KOPT-K1 (cell line): Measurements from ENCODE around the gene CEP131.
"Not testable (repeated sequence)": the region's sequence is repeated elsewhere in the genome, so short reads cannot be mapped to it uniquely, and the experiment has no call there.

Experiments used
- H3K27ac ChIP-seq: fragments of 200-600 bp; sonication (generic); 2 replicates; pipeline ENCODE4 v1.5.1; 2016; ENCODE audit warnings: antibody characterized with exemption, mild to moderate bottlenecking, low read depth, low read length; ENCODE audit not compliant: poor library complexity, severe bottlenecking
- H3K36me3 ChIP-seq: fragments of 200-600 bp; sonication (generic); 2 replicates; pipeline ENCODE4 v1.5.1; 2017; ENCODE audit warnings: antibody characterized with exemption, mild to moderate bottlenecking, low read length, moderate library complexity; ENCODE audit not compliant: insufficient read depth
- H3K9me3 ChIP-seq: fragments of 200-600 bp; sonication (generic); 2 replicates; pipeline ENCODE4 v1.5.1; 2017; ENCODE audit warnings: antibody characterized with exemption, low read length, mild to moderate bottlenecking; ENCODE audit not compliant: insufficient read depth, poor library complexity, severe bottlenecking

The CEP131 gene

DNA sequence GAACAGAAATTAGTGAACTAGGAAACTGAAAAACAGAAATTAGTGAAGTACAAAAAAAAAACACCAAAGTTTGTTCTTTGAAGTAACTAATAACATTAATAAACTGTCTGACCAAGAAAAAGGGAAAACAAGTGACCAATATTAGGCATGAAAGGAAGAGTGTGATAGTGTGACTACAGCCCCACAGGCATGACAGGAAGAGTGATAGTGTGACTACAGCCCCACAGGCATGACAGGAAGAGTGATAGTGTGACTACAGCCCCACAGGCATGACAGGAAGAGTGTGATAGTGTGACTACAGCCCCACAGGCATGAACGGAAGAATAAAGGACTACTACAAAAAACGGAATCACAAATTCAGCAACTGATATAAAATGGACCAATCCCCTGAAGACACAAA, 4.9 kb upstream of the CEP131 start:
- not testable (repeated sequence) for H3K9me3 ChIP-seq, H3K27ac ChIP-seq
- peaks cover 44% of the 10 kb centered on the region for H3K36me3 ChIP-seq

DNA sequence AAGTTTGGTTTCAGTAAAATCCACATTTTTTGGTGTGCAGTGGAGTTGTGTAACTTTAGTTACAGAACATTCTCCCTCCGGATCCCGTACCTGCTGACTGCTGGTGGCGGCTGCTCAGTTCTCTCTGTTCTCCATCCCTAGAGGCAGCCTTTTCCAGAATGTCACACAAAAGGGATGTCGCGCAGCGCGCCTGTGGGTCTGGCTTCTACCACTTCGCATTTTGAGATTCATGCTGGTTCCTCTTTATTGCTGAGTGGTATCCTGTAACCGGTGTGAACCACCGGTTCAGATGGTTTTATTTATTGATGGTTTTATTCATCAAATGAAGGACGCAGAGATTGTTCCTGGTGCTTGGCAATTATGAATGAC, 981 bp upstream of the CEP131 start:
- no peaks in the 10 kb centered on the region for H3K9me3 ChIP-seq
- H3K27ac ChIP-seq: no peak overlapping the region
- peaks cover 21% of the 10 kb centered on the region; the same call in 1 of the 2 replicates for H3K36me3 ChIP-seq

DNA sequence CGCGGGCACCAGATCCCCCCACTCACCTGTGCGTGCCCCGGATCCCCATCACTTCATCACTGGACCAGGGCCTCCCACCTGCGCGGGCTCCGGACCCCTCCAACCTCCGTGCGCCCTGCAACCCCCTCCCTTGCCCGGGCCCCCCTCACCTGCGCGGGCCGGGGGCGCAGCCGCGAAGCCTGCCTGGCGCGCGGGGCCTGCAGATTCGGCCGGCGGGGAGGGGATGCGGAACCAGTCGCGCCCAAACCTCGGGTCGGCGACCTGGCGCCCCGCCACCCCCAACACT, 202 bp downstream of the CEP131 start:
- Histone ChIP-seq H3K36me3 (peaks cover 25% of the 10 kb centered on the region), H3K27ac (peak overlapping the region; percentile 47), H3K9me3 (no peaks in the 10 kb centered on the region)

DNA sequence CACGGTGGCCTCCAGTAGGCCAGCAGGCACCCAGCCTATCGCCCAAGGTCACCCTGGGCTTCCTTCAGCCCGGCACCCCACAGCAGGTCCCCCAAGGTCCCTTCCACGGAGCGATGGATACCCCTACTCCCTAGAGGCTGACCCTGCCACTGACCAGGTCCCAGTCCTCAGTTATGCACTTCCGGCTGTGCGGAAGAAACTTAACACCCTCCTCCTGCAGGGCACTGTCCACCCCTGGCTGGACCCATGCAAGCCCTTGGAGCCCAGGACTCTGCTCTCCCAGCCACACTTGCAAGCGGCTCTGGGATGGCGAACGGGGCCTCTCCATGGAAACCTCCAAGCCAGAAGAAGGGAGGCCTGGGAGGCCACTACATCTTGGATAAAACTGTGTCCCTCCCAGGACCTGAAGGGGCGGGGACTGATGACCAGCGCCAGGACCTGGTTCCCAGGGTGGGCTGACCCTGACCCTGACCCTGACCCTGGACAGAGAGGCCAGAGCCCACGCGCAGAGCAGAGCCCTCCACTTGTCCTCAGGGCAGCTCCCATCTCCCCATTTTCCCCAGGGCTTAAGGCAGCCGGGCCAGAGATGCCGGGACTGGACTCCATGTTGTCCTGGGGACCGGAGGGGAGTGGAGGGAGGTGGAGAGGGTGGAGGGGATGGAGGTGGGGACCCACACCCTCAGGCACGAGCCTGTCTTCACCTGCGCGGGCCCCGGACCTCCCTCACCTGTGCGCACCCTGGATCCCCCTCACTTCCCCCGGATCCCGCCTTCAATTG, 734 bp downstream of the CEP131 start:
- Histone ChIP-seq H3K36me3 (peaks cover 31% of the 10 kb centered on the region), H3K27ac (peak overlapping the region; percentile 47), H3K9me3 (no peaks in the 10 kb centered on the region)

DNA sequence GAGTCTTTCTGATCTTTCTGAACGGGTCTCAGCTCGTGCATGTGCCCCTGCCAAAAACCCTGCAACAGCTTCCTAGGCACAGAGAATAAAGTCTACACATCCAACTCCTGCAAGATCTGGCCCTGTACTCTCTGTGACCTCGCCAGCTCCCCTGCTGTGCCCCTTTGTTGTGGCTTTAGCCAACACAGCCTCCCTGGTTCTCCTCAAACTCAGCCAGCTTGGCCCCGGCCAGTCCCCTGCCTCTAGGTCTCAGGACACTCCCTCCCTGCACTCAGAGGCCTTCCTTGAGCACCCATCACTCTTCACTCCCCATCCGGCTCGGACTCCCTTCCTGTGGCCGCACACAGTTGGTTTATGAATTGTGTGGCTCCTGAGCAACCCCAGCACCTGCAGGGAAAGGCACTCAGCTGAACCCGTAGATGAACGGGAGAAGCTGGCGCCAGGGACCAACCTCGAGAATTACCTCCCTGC, 1.4 kb downstream of the CEP131 start:
- Histone ChIP-seq H3K36me3 (peaks cover 37% of the 10 kb centered on the region), H3K9me3 (no peaks in the 10 kb centered on the region), H3K27ac (no peak overlapping the region)

DNA sequence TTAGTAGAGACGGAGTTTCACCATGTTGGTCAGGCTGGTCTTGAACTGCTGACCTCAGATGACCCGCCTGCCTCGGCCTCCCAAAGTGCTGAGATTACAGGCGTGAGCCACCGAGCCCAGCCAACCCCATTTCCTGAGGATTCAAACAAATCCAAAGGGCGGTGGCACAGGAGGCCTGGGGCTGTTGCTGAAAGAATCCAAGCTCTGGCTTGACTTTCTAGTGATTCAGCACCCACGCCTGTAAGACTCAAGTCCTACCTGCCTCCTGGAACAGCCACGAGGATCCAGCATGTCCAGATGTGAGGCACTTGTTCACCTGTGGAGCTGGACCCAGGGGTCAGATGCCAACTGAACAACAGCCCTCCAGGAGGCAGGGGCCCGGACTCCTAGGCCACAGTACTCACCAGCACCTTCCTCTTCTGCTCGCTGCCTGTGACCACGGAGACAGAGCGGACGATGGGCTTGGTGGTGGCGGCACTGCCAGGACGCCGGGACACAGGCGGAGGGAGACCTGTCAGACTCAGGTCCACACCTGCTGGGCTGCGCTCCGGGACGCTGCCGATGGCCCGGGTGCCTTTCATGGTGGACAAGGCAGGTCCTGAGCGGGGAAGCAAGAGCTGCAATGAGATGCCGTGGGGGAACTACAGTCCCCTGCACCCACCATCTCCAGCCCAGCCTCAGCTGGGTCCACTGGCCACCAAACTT, 3.1 kb downstream of the CEP131 start:
- Histone ChIP-seq H3K27ac (no peak overlapping the region), H3K36me3 (peaks cover 39% of the 10 kb centered on the region), H3K9me3 (no peaks in the 10 kb centered on the region)

DNA sequence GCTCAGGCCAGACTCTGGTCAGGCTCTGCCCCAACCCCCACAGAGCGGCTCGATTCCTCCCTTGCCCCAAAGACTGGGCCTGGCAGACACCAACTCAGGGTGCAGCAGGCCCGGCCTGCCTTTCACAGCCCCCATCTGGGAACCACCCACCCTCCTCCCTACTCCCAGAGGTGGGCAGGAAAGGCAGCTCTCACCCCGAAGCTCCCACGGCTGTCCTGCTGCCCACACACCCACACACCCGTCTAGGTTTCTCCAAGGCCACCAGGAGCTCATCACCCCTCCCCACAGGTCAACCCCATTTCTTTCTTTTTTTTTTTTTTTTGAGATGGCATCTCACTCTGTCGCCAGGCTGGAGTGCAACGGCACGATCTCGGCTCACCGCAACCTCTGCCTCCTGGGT, 3.8 kb downstream of the CEP131 start:
- Histone ChIP-seq H3K36me3 (peaks cover 39% of the 10 kb centered on the region), H3K9me3 (no peaks in the 10 kb centered on the region), H3K27ac (no peak overlapping the region)

DNA sequence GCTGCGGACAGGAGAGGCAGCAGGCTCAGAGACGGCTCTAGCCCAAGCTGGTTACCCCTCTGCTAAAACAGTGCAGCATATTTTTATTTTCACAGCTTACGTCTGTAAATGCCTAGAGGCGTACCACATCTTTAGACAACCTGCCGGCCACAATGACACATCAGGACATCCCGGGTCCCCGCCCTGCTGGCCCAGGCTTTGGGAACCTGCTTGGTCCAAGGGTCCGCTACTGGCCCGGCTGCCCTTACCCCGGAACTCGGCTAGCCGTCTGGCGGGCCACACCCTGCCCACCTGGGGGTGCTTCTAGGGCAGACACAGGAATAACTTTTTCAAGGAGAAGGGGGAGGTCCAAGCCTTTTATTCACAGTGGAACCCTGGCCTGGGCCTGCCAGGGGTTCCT, 4.3 kb downstream of the CEP131 start:
- peaks cover 39% of the 10 kb centered on the region for H3K36me3 ChIP-seq
- no peaks in the 10 kb centered on the region for H3K9me3 ChIP-seq
- no peak overlapping the region for H3K27ac ChIP-seq

DNA sequence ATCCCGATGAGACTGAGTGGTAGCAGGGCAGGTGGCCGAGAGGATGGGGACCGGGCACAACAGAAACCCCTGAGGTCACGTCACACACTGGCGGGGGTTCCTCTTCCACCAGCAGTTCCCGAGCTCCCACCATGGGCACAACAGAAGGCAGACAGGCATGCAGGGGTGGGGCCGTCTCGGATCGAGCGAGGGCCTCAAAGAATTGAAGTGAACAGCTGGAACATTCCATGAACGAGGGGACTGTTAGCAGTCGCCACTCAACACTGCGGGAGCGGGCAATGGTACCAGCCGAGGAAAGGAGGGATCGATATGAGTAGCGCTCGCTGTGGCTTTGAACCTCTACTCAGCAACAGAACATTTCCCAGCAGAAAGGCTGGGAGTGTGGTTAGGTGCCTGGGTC, 5.3 kb downstream of the CEP131 start:
- peaks cover 39% of the 10 kb centered on the region for H3K36me3 ChIP-seq
- H3K27ac ChIP-seq: no peak overlapping the region

DNA sequence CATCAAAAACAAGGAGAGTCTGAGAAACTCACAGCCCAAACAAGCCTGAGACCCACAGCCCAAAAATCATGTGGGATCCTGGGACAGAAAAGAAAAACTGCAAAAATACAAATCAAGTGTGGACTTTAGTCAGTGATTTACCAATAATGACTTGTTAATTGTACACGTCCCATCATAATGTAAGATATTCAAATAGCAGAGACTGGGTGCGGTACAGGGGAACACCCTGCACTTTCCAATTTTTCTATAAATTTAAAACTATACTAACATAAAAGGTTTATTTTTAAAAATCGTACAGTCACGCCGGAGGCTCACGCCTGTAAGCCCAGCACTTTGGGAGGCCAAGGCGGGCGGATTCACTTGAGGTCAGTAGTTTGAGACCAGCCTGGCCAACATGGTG, 8.8 kb downstream of the CEP131 start:
- peaks cover 28% of the 10 kb centered on the region for H3K36me3 ChIP-seq
- no peaks in the 10 kb centered on the region for H3K9me3 ChIP-seq
- no peak overlapping the region for H3K27ac ChIP-seq

More for the DNA sequence above, 5.3 kb downstream of the CEP131 start:
- H3K9me3 ChIP-seq: no peaks in the 10 kb centered on the region

DNA sequence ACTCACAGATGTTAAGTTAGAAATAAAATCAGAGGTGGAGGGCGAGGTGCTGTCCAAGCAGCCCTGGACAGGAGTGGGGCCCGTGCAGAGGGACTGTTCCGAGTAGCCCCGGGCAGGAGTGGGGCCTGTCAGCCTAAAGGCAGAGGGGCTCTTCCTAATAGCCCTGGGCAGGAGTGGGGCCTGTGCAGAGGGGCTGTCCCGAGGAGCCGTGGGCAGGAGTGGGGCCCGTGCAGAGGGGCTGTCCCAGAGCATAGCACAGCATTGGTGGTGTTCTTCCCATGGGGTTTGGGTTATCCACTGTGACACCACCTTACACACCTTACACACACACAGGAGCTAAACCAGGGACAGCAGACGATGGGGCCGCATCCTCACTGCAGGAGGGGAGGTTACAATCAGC, 10.4 kb downstream of the CEP131 start:
- peaks cover 20% of the 10 kb centered on the region; the same call in 1 of the 2 replicates for H3K36me3 ChIP-seq

DNA sequence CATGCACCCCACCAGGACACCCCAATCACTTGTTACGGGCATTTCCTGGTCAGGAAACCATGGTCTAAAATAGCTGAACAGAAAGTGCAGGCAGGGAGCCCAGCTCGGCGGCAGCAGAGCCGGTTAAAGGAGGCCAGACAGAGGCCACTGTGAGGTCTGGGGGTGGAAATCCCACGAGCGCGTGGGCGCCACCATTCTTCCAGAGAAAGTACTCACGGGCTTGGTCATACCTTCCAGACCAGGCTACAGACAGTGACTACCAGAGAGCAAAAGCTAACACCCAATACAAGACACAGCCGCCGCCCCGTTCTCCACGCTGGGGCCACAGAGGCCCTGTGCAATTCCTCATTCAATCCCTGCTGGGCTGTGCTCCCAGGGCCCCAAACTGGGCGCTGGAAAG, 11.9 kb downstream of the CEP131 start:
- Histone ChIP-seq H3K27ac (no peak overlapping the region), H3K9me3 (no peaks in the 10 kb centered on the region), H3K36me3 (peaks cover 22% of the 10 kb centered on the region)

More for the DNA sequence above, 10.4 kb downstream of the CEP131 start:
- Histone ChIP-seq H3K9me3 (no peaks in the 10 kb centered on the region), H3K27ac (no peak overlapping the region)

DNA sequence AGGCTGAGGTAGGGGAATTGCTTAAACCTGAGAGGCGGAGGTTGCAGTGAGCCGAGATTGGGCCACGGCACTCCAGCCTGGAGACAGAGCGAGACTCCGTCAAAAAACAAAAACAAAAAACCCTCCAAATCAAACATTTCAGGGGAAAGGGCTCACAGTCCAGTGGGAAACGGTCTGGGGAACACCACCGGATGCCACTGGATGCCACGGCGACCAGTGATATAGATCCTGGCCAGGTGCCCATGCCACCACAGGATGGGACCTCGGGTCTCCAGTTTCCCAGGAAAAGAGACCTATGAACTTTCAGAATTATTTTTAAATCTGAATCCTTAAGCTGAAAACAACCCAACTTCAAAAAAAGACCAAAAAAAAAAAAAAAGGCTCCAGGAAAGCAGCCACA, 12.3 kb downstream of the CEP131 start:
- H3K36me3 ChIP-seq: peaks cover 25% of the 10 kb centered on the region

DNA sequence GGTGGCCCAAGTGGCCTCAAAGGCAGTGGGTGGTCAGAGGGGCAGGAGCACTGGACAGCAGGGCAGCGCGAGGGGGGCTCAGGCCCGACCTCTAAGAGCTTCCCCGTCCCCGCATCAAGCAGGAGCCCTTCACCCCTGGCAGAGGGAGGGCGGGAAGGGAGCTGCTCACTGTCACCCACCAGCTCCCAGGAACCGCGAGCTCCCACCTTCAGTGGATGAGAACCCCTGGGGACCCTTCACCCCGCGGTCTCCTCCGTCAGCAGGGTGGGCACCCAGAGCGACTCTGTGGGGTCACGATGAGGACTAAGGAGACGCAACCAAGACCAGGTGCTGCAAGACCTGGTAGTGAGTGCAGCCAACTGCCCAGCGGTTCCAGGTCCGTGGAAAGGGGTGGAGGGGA, 13.6 kb downstream of the CEP131 start:
- Histone ChIP-seq H3K36me3 (peaks cover 34% of the 10 kb centered on the region), H3K9me3 (no peaks in the 10 kb centered on the region)

More for the DNA sequence above, 12.3 kb downstream of the CEP131 start:
- Histone ChIP-seq H3K9me3 (no peaks in the 10 kb centered on the region), H3K27ac (no peak overlapping the region)

DNA sequence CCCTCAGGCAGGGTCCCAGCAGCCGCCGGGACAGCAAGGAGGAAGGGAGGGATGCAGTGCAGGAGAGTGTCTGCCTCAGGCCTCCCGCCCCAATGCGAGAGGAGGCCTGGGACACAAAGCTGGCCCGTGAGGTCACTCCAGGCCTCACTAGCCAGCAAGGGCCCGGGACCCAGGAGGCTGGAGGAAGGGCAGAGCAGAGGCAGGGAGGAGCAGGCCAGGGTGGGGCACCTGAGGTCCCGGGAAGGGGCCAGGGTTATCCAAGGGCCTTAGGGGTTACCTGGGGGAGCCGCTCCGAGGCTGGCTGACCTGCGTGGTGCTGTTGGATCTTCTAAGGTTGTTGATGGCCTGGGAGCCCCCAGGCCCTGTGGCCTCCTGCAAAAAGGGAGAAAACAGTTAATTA, 14.1 kb downstream of the CEP131 start:
- H3K36me3 ChIP-seq: peaks cover 39% of the 10 kb centered on the region
- no peak overlapping the region for H3K27ac ChIP-seq
- H3K9me3 ChIP-seq: no peaks in the 10 kb centered on the region

More for the DNA sequence above, 13.6 kb downstream of the CEP131 start:
- no peak overlapping the region for H3K27ac ChIP-seq
